ENCODE measurements around the gene ZSCAN5A.
"Not testable (repeated sequence)": the region's sequence is repeated elsewhere in the genome, so short reads cannot be mapped to it uniquely, and the experiment has no call there.

The ZSCAN5A gene

GRCh38 chr19:56210036-56210435, 104.6 kb downstream of the ZSCAN5A start:
- not testable (repeated sequence) for H3K27me3 ChIP-seq (ENCODE audit: insufficient read depth, low read length); H3K4me3 ChIP-seq (ENCODE audit: low read depth, low read length); H3K27ac ChIP-seq (ENCODE audit: low read depth, low read length); H3K79me2 ChIP-seq (ENCODE audit: control insufficient read depth, insufficient read depth, low read length, unreplicated experiment); H2AFZ ChIP-seq (ENCODE audit: low read length, unreplicated experiment); H3K4me1 ChIP-seq (ENCODE audit: control insufficient read depth, insufficient read depth, low read length, unreplicated experiment); H3K36me3 ChIP-seq (ENCODE audit: insufficient read depth, low read length)

GRCh38 chr19:56209091-56209490, 105.5 kb downstream of the ZSCAN5A start:
- H3K4me3 ChIP-seq (ENCODE audit: low read depth, low read length), result no peak overlapping the region
- H3K79me2 ChIP-seq (ENCODE audit: control insufficient read depth, insufficient read depth, low read length, unreplicated experiment), result no peaks in the 10 kb centered on the region
- no peak overlapping the region for H3K27ac ChIP-seq (ENCODE audit: low read depth, low read length)
- H3K36me3 ChIP-seq (ENCODE audit: insufficient read depth, low read length), result no peaks in the 10 kb centered on the region
- H2AFZ ChIP-seq (ENCODE audit: low read length, unreplicated experiment), result no peak overlapping the region
- peaks cover 10% of the 10 kb centered on the region; the same call in 1 of the 2 replicates for H3K27me3 ChIP-seq (ENCODE audit: insufficient read depth, low read length)
- H3K4me1 ChIP-seq (ENCODE audit: control insufficient read depth, insufficient read depth, low read length, unreplicated experiment), result no peaks in the 10 kb centered on the region

- H3K79me2 ChIP-seq (ENCODE audit: control insufficient read depth, insufficient read depth, low read length, unreplicated experiment); H2AFZ ChIP-seq (ENCODE audit: low read length, unreplicated experiment); H3K4me1 ChIP-seq (ENCODE audit: control insufficient read depth, insufficient read depth, low read length, unreplicated experiment); H3K4me3 ChIP-seq (ENCODE audit: low read depth, low read length); H3K36me3 ChIP-seq (ENCODE audit: insufficient read depth, low read length); H3K27ac ChIP-seq (ENCODE audit: low read depth, low read length): not testable (repeated sequence)
- peaks cover 16% of the 10 kb centered on the region; the same call in 1 of the 2 replicates for H3K27me3 ChIP-seq (ENCODE audit: insufficient read depth, low read length)
Observed at GRCh38 chr19:56207581-56207980, 107.1 kb downstream of the ZSCAN5A start.

GRCh38 chr19:56201973-56202372, 112.7 kb downstream of the ZSCAN5A start, which contains the start of gene ZSCAN5C:
Gene ZSCAN5C, plus strand, starts transcription at chr19:56202273. Its CDS starts 3,641 bp downstream, at chr19:56205914.
- no peaks in the 10 kb centered on the region for H3K4me1 ChIP-seq (ENCODE audit: control insufficient read depth, insufficient read depth, low read length, unreplicated experiment)
- no peak within 1 kb of the TSS for H3K27ac ChIP-seq (ENCODE audit: low read depth, low read length)
- H3K27me3 ChIP-seq (ENCODE audit: insufficient read depth, low read length), result peaks cover 22% of the 10 kb centered on the region
- H3K36me3 ChIP-seq (ENCODE audit: insufficient read depth, low read length), result no peaks in the 10 kb centered on the region
- H3K4me3 ChIP-seq (ENCODE audit: low read depth, low read length), result no peak within 1 kb of the TSS
- H2AFZ ChIP-seq (ENCODE audit: low read length, unreplicated experiment), result no peak within 1 kb of the TSS
- no peaks in the 10 kb centered on the region for H3K79me2 ChIP-seq (ENCODE audit: control insufficient read depth, insufficient read depth, low read length, unreplicated experiment)

GRCh38 chr19:56199687-56200086, 115.0 kb downstream of the ZSCAN5A start:
- Histone ChIP-seq H3K27me3 (ENCODE audit: insufficient read depth, low read length) (peaks cover 16% of the 10 kb centered on the region), H3K27ac (ENCODE audit: low read depth, low read length) (no peak overlapping the region), H3K36me3 (ENCODE audit: insufficient read depth, low read length) (no peaks in the 10 kb centered on the region), H3K4me3 (ENCODE audit: low read depth, low read length) (no peak overlapping the region), H3K79me2 (ENCODE audit: control insufficient read depth, insufficient read depth, low read length, unreplicated experiment) (no peaks in the 10 kb centered on the region), H2AFZ (ENCODE audit: low read length, unreplicated experiment) (no peak overlapping the region), H3K4me1 (ENCODE audit: control insufficient read depth, insufficient read depth, low read length, unreplicated experiment) (no peaks in the 10 kb centered on the region)

GRCh38 chr19:56197646-56198045, 117.0 kb downstream of the ZSCAN5A start, which contains the start of gene ZSCAN5B:
Gene ZSCAN5B, minus strand, starts transcription at chr19:56197783. Its CDS starts 4,731 bp downstream, at chr19:56193052.
- H3K27me3 ChIP-seq (ENCODE audit: insufficient read depth, low read length), result peaks cover 16% of the 10 kb centered on the region
- H3K4me1 ChIP-seq (ENCODE audit: control insufficient read depth, insufficient read depth, low read length, unreplicated experiment); H3K27ac ChIP-seq (ENCODE audit: low read depth, low read length); H3K79me2 ChIP-seq (ENCODE audit: control insufficient read depth, insufficient read depth, low read length, unreplicated experiment); H3K4me3 ChIP-seq (ENCODE audit: low read depth, low read length); H3K36me3 ChIP-seq (ENCODE audit: insufficient read depth, low read length); H2AFZ ChIP-seq (ENCODE audit: low read length, unreplicated experiment): not testable (repeated sequence)

- Histone ChIP-seq H3K27ac (ENCODE audit: low read depth, low read length) (no peak overlapping the region), H3K36me3 (ENCODE audit: insufficient read depth, low read length) (no peaks in the 10 kb centered on the region), H3K4me3 (ENCODE audit: low read depth, low read length) (no peak overlapping the region), H3K27me3 (ENCODE audit: insufficient read depth, low read length) (peaks cover 6% of the 10 kb centered on the region; the same call in 1 of the 2 replicates), H3K4me1 (ENCODE audit: control insufficient read depth, insufficient read depth, low read length, unreplicated experiment) (no peaks in the 10 kb centered on the region), H3K79me2 (ENCODE audit: control insufficient read depth, insufficient read depth, low read length, unreplicated experiment) (no peaks in the 10 kb centered on the region), H2AFZ (ENCODE audit: low read length, unreplicated experiment) (no peak overlapping the region)
Observed at GRCh38 chr19:56193981-56194640, 120.5 kb downstream of the ZSCAN5A start.

- H3K36me3 ChIP-seq (ENCODE audit: insufficient read depth, low read length), result no peaks in the 10 kb centered on the region
- no peak overlapping the region for H2AFZ ChIP-seq (ENCODE audit: low read length, unreplicated experiment)
- H3K79me2 ChIP-seq (ENCODE audit: control insufficient read depth, insufficient read depth, low read length, unreplicated experiment), result no peaks in the 10 kb centered on the region
- no peak overlapping the region for H3K4me3 ChIP-seq (ENCODE audit: low read depth, low read length)
- H3K27ac ChIP-seq (ENCODE audit: low read depth, low read length), result no peak overlapping the region
- H3K27me3 ChIP-seq (ENCODE audit: insufficient read depth, low read length), result peaks cover 6% of the 10 kb centered on the region; the same call in 1 of the 2 replicates
- H3K4me1 ChIP-seq (ENCODE audit: control insufficient read depth, insufficient read depth, low read length, unreplicated experiment), result no peaks in the 10 kb centered on the region
Observed at GRCh38 chr19:56191711-56192110, 122.9 kb downstream of the ZSCAN5A start.

- Histone ChIP-seq H3K27ac (ENCODE audit: low read depth, low read length) (no peak overlapping the region), H3K27me3 (ENCODE audit: insufficient read depth, low read length) (peaks cover 6% of the 10 kb centered on the region; the same call in 1 of the 2 replicates), H3K4me3 (ENCODE audit: low read depth, low read length) (no peak overlapping the region), H3K4me1 (ENCODE audit: control insufficient read depth, insufficient read depth, low read length, unreplicated experiment) (no peaks in the 10 kb centered on the region), H3K79me2 (ENCODE audit: control insufficient read depth, insufficient read depth, low read length, unreplicated experiment) (no peaks in the 10 kb centered on the region), H2AFZ (ENCODE audit: low read length, unreplicated experiment) (no peak overlapping the region), H3K36me3 (ENCODE audit: insufficient read depth, low read length) (no peaks in the 10 kb centered on the region)
Observed at GRCh38 chr19:56191115-56191514, 123.5 kb downstream of the ZSCAN5A start.

GRCh38 chr19:56189785-56190184, 124.9 kb downstream of the ZSCAN5A start:
- no peaks in the 10 kb centered on the region for H3K36me3 ChIP-seq (ENCODE audit: insufficient read depth, low read length)
- H3K27me3 ChIP-seq (ENCODE audit: insufficient read depth, low read length), result peaks cover 6% of the 10 kb centered on the region; the same call in 1 of the 2 replicates
- H3K27ac ChIP-seq (ENCODE audit: low read depth, low read length), result no peak overlapping the region
- H3K4me1 ChIP-seq (ENCODE audit: control insufficient read depth, insufficient read depth, low read length, unreplicated experiment), result no peaks in the 10 kb centered on the region
- H3K79me2 ChIP-seq (ENCODE audit: control insufficient read depth, insufficient read depth, low read length, unreplicated experiment), result no peaks in the 10 kb centered on the region
- H2AFZ ChIP-seq (ENCODE audit: low read length, unreplicated experiment), result no peak overlapping the region
- no peak overlapping the region for H3K4me3 ChIP-seq (ENCODE audit: low read depth, low read length)

- Histone ChIP-seq H3K4me1 (ENCODE audit: control insufficient read depth, insufficient read depth, low read length, unreplicated experiment) (no peaks in the 10 kb centered on the region), H3K4me3 (ENCODE audit: low read depth, low read length) (no peak overlapping the region), H2AFZ (ENCODE audit: low read length, unreplicated experiment) (no peak overlapping the region), H3K36me3 (ENCODE audit: insufficient read depth, low read length) (no peaks in the 10 kb centered on the region), H3K27ac (ENCODE audit: low read depth, low read length) (no peak overlapping the region), H3K79me2 (ENCODE audit: control insufficient read depth, insufficient read depth, low read length, unreplicated experiment) (no peaks in the 10 kb centered on the region), H3K27me3 (ENCODE audit: insufficient read depth, low read length) (peaks cover 10% of the 10 kb centered on the region)
Observed at GRCh38 chr19:56177564-56178243, 136.9 kb downstream of the ZSCAN5A start.
